GOT3 (cell line): ENCODE data around the gene SUPT6H.

Experiments used
- DNase-seq: peaks from one replicate; lab custom pipeline; 2025; ENCODE audit warnings: mixed read lengths; lab: John Stamatoyannopoulos, UW

SUPT6H gene

GRCh38 chr17:28702026-28702751 lies 40.2 kb downstream of the SUPT6H start:
- no peak for DNase-seq

GRCh38 chr17:28702752-28703150 lies 40.7 kb downstream of the SUPT6H start:
- no peak for DNase-seq

GRCh38 chr17:28703552-28704218 lies 41.7 kb downstream of the SUPT6H start:
- no peak for DNase-seq

GRCh38 chr17:28704219-28704858 lies 42.3 kb downstream of the SUPT6H start:
- no peak for DNase-seq

GRCh38 chr17:28705074-28705659 lies 43.2 kb downstream of the SUPT6H start:
- no peak for DNase-seq

- DNase-seq: no peak
These were observed 43.8 kb downstream of the SUPT6H start for GRCh38 chr17:28705728-28706334.

- no peak for DNase-seq
These were observed 44.7 kb downstream of the SUPT6H start for GRCh38 chr17:28706471-28707338.

- DNase-seq: no peak
These were observed 45.3 kb downstream of the SUPT6H start for GRCh38 chr17:28707339-28707720.

GRCh38 chr17:28710861-28711722 lies 49.1 kb downstream of the SUPT6H start:
- peak; percentile 88 for DNase-seq

- DNase-seq: no peak
These were observed 49.7 kb downstream of the SUPT6H start, which contains the start of gene PROCA1 for GRCh38 chr17:28711723-28712031. PROCA1 (minus strand) TSS chr17:28711888; CDS start chr17:28711660, 228 bp downstream.

GRCh38 chr17:28712032-28712704 lies 50.2 kb downstream of the SUPT6H start:
- DNase-seq: no peak

- no peak for DNase-seq
These were observed 50.9 kb downstream of the SUPT6H start for GRCh38 chr17:28712705-28713415.

GRCh38 chr17:28714281-28714680 lies 52.3 kb downstream of the SUPT6H start:
- no peak for DNase-seq

- DNase-seq: no peak
These were observed 53.2 kb downstream of the SUPT6H start for GRCh38 chr17:28715217-28715616.

GRCh38 chr17:28716740-28717577 lies 55.0 kb downstream of the SUPT6H start:
- no peak for DNase-seq

- DNase-seq: peak; percentile 78
These were observed 55.8 kb downstream of the SUPT6H start, which contains the start of gene RAB34 for GRCh38 chr17:28717578-28718332. RAB34 (minus strand) TSS chr17:28717868; CDS start chr17:28717266, 602 bp downstream.

- DNase-seq: no peak
These were observed 56.5 kb downstream of the SUPT6H start for GRCh38 chr17:28718333-28719020.
